Measurements from ENCODE around the gene OSER1. TPM values are rescaled to one million over a fixed set of nuclear protein-coding genes. Genes with fewer than 3 reads are reported as not detected.
A peak's percentile ranks its signal among the peaks of the same experiment; 100 is the strongest.

The OSER1 gene
- total and polyA plus RNA-seq, 5 donors: 22.6 to 44.5 (median 35.0) TPM

DNA sequence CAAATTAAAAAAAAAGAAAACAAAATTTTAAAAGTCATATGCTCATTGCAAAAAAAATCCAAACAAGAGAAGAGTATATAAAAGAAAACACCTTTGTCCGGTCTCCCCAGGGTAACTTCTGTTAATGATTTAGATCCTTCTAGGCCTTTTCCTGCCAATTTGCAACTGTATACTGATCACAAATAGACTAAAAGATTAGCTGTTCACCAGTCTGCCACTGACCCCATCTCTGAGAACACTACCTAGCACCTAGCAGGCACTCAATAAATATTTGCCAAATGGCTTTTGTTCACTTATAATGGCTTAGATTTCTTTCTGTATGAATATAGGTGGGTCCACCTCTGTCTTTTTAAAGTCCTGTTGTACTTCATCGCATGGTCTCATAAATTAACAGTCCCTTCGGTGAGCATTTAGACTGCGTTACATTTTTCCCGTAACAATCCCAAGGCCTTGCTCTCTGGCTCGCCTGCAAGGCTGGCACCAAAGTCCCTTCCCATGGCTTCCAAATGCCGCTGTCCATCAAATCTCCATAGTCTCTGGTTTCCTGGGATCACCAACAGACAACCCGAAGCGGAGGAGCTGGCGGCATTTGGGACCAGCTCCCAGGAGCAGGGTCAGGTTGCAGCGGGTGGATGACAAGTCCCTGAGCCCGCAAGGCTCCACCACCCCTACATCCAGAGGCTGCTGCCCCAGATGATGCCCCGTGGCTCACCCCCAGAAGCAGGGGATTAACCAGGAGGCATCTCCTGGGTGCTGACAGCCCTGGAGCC is 35.4 kb downstream of the OSER1 start:
- DNase-seq (peak in 1 of 3 donors; percentile 53), ATAC-seq (peak in 1 of 2 donors; percentile 35)
- no peaks in the 10 kb centered on the region for H3K27me3 ChIP-seq (ENCODE audit: control insufficient read depth, insufficient read depth)
- no peaks in the 10 kb centered on the region for H3K9me3 ChIP-seq (ENCODE audit: control insufficient read depth, low read length)
- intact Hi-C loops (cut with DNase I): no loop called here
- H3K27ac ChIP-seq (ENCODE audit: low read length): peak overlapping the region; percentile 56
- 75% methylated on average over 13 of the region's 13 CpGs for whole genome bisulfite sequencing
- no peak overlapping the region for H3K4me3 ChIP-seq (ENCODE audit: low read length)
- peaks cover 18% of the 10 kb centered on the region for H3K4me1 ChIP-seq (ENCODE audit: control insufficient read depth, insufficient read depth, low read length)

DNA sequence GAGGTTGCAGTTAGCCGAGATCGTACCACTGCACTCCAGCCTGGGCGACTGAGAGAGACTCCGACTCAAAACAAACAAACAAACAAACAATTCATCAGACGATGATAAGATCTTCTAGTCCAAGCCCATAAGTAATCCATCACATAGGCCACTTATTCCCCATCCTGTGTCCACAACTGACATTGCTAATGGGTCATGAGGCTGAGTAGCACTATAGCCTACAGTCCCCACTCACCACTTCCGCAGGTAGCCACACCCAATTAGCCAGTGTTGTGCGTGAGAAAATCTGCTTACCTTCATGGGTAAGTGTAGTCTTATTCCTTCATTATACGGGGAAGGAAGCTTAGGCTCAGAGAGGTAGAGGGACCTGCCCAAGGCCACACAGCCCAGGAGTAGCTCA is 36.7 kb downstream of the OSER1 start:
- H3K27ac ChIP-seq (ENCODE audit: low read length): no peak overlapping the region
- no peak overlapping the region for H3K4me3 ChIP-seq (ENCODE audit: low read length)
- intact Hi-C loops (cut with DNase I): no loop called here
- WGBS: 77% methylated on average over 8 of the region's 8 CpGs
- DNase-seq (no peak), ATAC-seq (no peak)
- H3K9me3 ChIP-seq (ENCODE audit: control insufficient read depth, low read length): no peaks in the 10 kb centered on the region
- H3K4me1 ChIP-seq (ENCODE audit: control insufficient read depth, insufficient read depth, low read length): peaks cover 18% of the 10 kb centered on the region
- no peaks in the 10 kb centered on the region for H3K27me3 ChIP-seq (ENCODE audit: control insufficient read depth, insufficient read depth)

DNA sequence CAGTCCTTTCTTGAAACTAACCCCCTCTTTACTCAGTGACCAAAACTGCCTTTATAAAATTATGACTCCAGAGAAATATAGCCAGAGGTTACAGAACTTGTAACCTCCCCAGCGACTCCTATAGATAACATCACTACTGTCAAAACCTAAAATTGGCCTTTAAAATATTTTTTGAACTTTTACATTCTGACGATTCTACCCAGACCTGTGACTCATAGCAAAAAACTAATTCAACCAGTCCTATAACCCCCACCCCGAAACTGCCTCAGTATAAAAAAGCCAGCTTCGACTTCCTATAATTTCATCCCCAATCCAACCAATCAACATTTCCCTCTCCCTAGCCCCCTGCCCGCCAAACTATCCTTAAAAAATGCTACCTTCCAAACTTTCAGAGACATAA is 37.5 kb downstream of the OSER1 start:
- WGBS: 79% methylated on average over 5 of the region's 5 CpGs
- no peaks in the 10 kb centered on the region for H3K27me3 ChIP-seq (ENCODE audit: control insufficient read depth, insufficient read depth)
- DNase-seq: no peak
- no peaks in the 10 kb centered on the region for H3K9me3 ChIP-seq (ENCODE audit: control insufficient read depth, low read length)
- peaks cover 18% of the 10 kb centered on the region for H3K4me1 ChIP-seq (ENCODE audit: control insufficient read depth, insufficient read depth, low read length)
- H3K4me3 ChIP-seq (ENCODE audit: low read length): no peak overlapping the region
- intact Hi-C loops (cut with DNase I): no loop called here
- no peak for ATAC-seq
- no peak overlapping the region for H3K27ac ChIP-seq (ENCODE audit: low read length)

- no peak for DNase-seq
- WGBS: 84% methylated on average over 2 of the region's 2 CpGs
- H3K4me3 ChIP-seq (ENCODE audit: low read length): no peak overlapping the region
- intact Hi-C loops (cut with DNase I): no loop called here
- H3K27me3 ChIP-seq (ENCODE audit: control insufficient read depth, insufficient read depth): no peaks in the 10 kb centered on the region
- no peaks in the 10 kb centered on the region for H3K9me3 ChIP-seq (ENCODE audit: control insufficient read depth, low read length)
- no peak overlapping the region for H3K27ac ChIP-seq (ENCODE audit: low read length)
- H3K4me1 ChIP-seq (ENCODE audit: control insufficient read depth, insufficient read depth, low read length): peaks cover 18% of the 10 kb centered on the region
- ATAC-seq: no peak
Observed at GRCh38 chr20:44172572-44172950, 38.0 kb downstream of the OSER1 start.

DNA sequence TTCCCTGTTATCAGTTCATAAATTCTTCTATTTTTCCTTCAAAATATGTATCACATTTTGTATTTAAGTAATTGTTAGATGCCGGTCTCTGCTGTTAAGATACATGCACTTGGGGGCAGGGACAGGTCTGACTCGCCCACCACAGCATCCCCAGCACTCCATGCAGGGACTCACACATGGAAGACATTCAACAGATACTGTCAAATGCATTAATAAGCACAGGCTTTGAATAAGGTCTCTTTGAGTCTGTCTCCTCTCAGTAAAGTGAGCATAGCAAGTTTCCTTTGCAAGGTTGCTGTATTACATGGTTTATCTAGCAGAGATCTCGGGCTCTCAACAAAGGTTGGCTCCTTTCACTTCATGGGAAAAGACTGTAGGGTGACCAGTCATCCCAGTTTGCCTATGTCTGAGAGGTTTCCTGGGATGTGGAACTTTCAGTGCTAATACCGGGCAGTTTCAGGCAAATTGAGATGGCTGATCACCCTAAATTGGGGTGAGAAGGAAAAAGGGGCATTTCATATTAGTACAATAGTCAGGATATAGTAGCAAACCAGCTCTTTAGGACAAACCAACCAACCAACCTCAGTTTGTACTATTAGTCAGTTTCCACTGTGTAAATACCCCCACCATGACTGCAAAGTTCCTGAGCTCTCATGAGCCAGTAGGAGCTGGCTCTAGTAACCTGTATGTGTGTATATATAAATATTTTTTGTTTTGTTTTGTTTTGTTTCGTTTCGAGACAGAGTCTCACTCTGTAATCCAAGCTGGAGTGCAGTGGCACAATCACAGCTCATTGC is 38.6 kb downstream of the OSER1 start:
- WGBS: 64% methylated on average over 6 of the region's 6 CpGs

DNA sequence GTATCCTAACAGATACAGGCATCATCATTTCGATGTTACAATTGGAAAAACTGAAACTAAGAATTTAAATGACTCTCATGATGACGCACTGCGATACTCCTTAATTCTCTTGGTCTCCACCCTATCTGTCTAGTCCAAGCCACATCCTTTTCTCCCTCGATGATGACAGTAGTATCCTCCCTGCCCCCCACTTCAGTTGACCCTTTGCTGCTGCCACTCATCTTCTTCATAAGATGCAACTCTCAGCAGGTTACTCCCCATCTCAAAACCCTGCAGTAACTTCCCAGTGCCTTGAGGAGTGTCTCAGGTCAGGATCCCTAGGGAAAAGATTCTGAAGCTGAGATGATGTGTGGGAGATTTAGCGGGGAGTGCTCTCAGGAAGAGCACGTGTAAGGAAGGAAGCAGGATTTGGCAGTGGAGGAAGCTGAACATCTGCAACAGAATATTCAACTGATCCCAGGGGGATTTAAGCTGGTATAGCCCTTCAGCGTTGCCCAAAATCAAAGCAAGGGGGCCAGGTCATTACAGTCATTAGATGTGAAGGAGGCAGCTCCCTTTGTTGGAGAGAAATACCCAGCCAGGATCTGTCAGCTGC is 39.7 kb downstream of the OSER1 start:
- WGBS: 32% methylated on average over 7 of the region's 7 CpGs
- Histone ChIP-seq H3K27me3 (ENCODE audit: control insufficient read depth, insufficient read depth) (no peaks in the 10 kb centered on the region), H3K4me3 (ENCODE audit: low read length) (no peak overlapping the region), H3K9me3 (ENCODE audit: control insufficient read depth, low read length) (no peaks in the 10 kb centered on the region), H3K27ac (ENCODE audit: low read length) (peak overlapping the region; percentile 30), H3K4me1 (ENCODE audit: control insufficient read depth, insufficient read depth, low read length) (peaks cover 13% of the 10 kb centered on the region)
- intact Hi-C loops (cut with DNase I): no loop called here
- ATAC-seq (no peak), DNase-seq (no peak)

More for the DNA sequence above, 38.6 kb downstream of the OSER1 start:
- Histone ChIP-seq H3K9me3 (ENCODE audit: control insufficient read depth, low read length) (no peaks in the 10 kb centered on the region), H3K4me3 (ENCODE audit: low read length) (no peak overlapping the region), H3K27me3 (ENCODE audit: control insufficient read depth, insufficient read depth) (no peaks in the 10 kb centered on the region), H3K4me1 (ENCODE audit: control insufficient read depth, insufficient read depth, low read length) (peaks cover 14% of the 10 kb centered on the region), H3K27ac (ENCODE audit: low read length) (no peak overlapping the region)
- no peak for DNase-seq
- ATAC-seq: no peak
- intact Hi-C loops (cut with DNase I): no loop called here

GRCh38 chr20:44167736-44168135 is 42.8 kb downstream of the OSER1 start:
- peaks cover 12% of the 10 kb centered on the region for H3K4me1 ChIP-seq (ENCODE audit: control insufficient read depth, insufficient read depth, low read length)
- WGBS: 75% methylated on average over 3 of the region's 3 CpGs
- no peak for ATAC-seq
- intact Hi-C loops (cut with DNase I): no loop called here
- no peak overlapping the region for H3K27ac ChIP-seq (ENCODE audit: low read length)
- H3K9me3 ChIP-seq (ENCODE audit: control insufficient read depth, low read length): no peaks in the 10 kb centered on the region
- DNase-seq: no peak
- no peak overlapping the region for H3K4me3 ChIP-seq (ENCODE audit: low read length)
- no peaks in the 10 kb centered on the region for H3K27me3 ChIP-seq (ENCODE audit: control insufficient read depth, insufficient read depth)

GRCh38 chr20:44166477-44166876 is 44.1 kb downstream of the OSER1 start:
- H3K4me3 ChIP-seq (ENCODE audit: low read length): no peak overlapping the region
- DNase-seq: peak; percentile 38 to 71 (median 60)
- H3K4me1 ChIP-seq (ENCODE audit: control insufficient read depth, insufficient read depth, low read length): peaks cover 9% of the 10 kb centered on the region
- 16% methylated on average over 4 of the region's 4 CpGs for WGBS
- ATAC-seq: peak; percentile 85 to 90
- intact Hi-C loops (cut with DNase I): no loop called here
- H3K27me3 ChIP-seq (ENCODE audit: control insufficient read depth, insufficient read depth): no peaks in the 10 kb centered on the region
- no peaks in the 10 kb centered on the region for H3K9me3 ChIP-seq (ENCODE audit: control insufficient read depth, low read length)
- H3K27ac ChIP-seq (ENCODE audit: low read length): peak overlapping the region; percentile 92

GRCh38 chr20:44166008-44166407 is 44.6 kb downstream of the OSER1 start:
- DNase-seq (no peak), ATAC-seq (no peak)
- H3K27me3 ChIP-seq (ENCODE audit: control insufficient read depth, insufficient read depth): no peaks in the 10 kb centered on the region
- intact Hi-C loops (cut with DNase I): no loop called here
- H3K4me1 ChIP-seq (ENCODE audit: control insufficient read depth, insufficient read depth, low read length): peaks cover 5% of the 10 kb centered on the region
- WGBS: 38% methylated on average over 4 of the region's 4 CpGs
- H3K4me3 ChIP-seq (ENCODE audit: low read length): no peak overlapping the region
- peak overlapping the region; percentile 92 for H3K27ac ChIP-seq (ENCODE audit: low read length)
- no peaks in the 10 kb centered on the region for H3K9me3 ChIP-seq (ENCODE audit: control insufficient read depth, low read length)

- intact Hi-C loops (cut with DNase I): no loop called here
- Histone ChIP-seq H3K4me1 (ENCODE audit: control insufficient read depth, insufficient read depth, low read length) (no peaks in the 10 kb centered on the region), H3K9me3 (ENCODE audit: control insufficient read depth, low read length) (no peaks in the 10 kb centered on the region), H3K27ac (ENCODE audit: low read length) (no peak overlapping the region), H3K27me3 (ENCODE audit: control insufficient read depth, insufficient read depth) (no peaks in the 10 kb centered on the region), H3K4me3 (ENCODE audit: low read length) (no peak overlapping the region)
- DNase-seq (peak in 1 of 3 donors; percentile 43), ATAC-seq (peak in 1 of 2 donors; percentile 15)
- 61% methylated on average over 56 of the region's 56 CpGs for WGBS
Observed at GRCh38 chr20:44160133-44160532, 50.4 kb downstream of the OSER1 start.

DNA sequence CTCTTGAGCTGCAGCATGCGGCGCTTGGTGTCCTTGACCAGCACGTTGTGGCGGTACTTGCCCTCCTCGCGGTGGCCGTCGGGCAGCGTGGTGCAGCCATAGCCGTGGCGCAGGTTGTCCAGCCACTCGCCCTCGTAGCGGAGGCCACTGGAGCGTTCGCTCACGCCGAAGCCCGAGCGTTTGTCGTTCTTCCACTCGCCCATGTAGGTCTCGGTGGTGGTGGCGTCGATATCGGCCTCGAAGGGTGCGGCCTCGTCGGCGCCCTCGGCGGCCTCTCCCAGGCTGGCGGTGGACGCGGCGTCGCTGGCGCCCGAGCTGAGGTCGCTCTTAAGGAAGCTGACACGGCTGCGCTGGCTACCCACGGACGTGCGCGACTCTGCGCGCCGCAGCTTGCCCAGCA is 50.9 kb downstream of the OSER1 start:
- Histone ChIP-seq H3K27ac (ENCODE audit: low read length) (no peak overlapping the region), H3K27me3 (ENCODE audit: control insufficient read depth, insufficient read depth) (no peaks in the 10 kb centered on the region), H3K4me1 (ENCODE audit: control insufficient read depth, insufficient read depth, low read length) (no peaks in the 10 kb centered on the region), H3K4me3 (ENCODE audit: low read length) (no peak overlapping the region), H3K9me3 (ENCODE audit: control insufficient read depth, low read length) (no peaks in the 10 kb centered on the region)
- no peak for ATAC-seq
- DNase-seq: peak in 1 of 3 donors; percentile 39
- 76% methylated on average over 50 of the region's 50 CpGs for WGBS
- intact Hi-C loops (cut with DNase I): no loop called here

Data from right cardiac atrium (tissue), 5 donors.